22Rv1 (cell line): ENCODE measurements around the gene SMCHD1.
"Not testable (repeated sequence)": the region's sequence is repeated elsewhere in the genome, so short reads cannot be mapped to it uniquely, and the experiment has no call there.

Experiments used
- H3K27ac ChIP-seq: fragments of 450-650 bp; 2 replicates; pipeline ENCODE4 v1.5.1; 2017
- ZFX ChIP-seq: fragments of 450-650 bp; IDR thresholded peaks from 2 replicates; pipeline ENCODE4 v1.6.1; 2017; ENCODE audit warnings: antibody characterized with exemption, borderline replicate concordance
- TF ChIP-seq, protein P1 (sequence below): fragments of 450-650 bp; IDR thresholded peaks from 2 replicates; pipeline ENCODE4 v1.5.1; 2017; ENCODE audit warnings: mild to moderate bottlenecking

The SMCHD1 gene

DNA sequence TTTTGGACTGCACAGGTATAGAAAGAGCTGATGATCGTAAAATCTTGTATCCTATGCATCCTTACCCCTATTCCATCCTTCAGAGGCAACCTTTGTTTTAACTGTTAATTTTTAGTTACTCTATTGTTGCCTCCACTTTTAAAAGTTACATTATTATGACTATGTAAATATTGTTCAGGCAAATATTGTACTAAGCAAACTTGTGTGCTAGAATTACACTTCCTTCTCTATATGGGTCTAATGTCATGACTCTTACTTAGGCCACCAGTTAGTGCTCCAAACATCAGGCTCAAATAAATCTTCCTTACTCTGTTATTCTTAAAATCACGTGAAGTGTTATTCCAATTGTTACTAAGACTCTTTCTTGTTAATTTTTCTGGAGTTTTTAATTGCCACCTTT lies 143.8 kb downstream of the SMCHD1 start:
- H3K27ac ChIP-seq = peak overlapping the region; percentile 28
- TF ChIP-seq, protein P1, sequence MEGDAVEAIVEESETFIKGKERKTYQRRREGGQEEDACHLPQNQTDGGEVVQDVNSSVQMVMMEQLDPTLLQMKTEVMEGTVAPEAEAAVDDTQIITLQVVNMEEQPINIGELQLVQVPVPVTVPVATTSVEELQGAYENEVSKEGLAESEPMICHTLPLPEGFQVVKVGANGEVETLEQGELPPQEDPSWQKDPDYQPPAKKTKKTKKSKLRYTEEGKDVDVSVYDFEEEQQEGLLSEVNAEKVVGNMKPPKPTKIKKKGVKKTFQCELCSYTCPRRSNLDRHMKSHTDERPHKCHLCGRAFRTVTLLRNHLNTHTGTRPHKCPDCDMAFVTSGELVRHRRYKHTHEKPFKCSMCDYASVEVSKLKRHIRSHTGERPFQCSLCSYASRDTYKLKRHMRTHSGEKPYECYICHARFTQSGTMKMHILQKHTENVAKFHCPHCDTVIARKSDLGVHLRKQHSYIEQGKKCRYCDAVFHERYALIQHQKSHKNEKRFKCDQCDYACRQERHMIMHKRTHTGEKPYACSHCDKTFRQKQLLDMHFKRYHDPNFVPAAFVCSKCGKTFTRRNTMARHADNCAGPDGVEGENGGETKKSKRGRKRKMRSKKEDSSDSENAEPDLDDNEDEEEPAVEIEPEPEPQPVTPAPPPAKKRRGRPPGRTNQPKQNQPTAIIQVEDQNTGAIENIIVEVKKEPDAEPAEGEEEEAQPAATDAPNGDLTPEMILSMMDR = no peak
- no peak for TF ChIP-seq ZFX

DNA sequence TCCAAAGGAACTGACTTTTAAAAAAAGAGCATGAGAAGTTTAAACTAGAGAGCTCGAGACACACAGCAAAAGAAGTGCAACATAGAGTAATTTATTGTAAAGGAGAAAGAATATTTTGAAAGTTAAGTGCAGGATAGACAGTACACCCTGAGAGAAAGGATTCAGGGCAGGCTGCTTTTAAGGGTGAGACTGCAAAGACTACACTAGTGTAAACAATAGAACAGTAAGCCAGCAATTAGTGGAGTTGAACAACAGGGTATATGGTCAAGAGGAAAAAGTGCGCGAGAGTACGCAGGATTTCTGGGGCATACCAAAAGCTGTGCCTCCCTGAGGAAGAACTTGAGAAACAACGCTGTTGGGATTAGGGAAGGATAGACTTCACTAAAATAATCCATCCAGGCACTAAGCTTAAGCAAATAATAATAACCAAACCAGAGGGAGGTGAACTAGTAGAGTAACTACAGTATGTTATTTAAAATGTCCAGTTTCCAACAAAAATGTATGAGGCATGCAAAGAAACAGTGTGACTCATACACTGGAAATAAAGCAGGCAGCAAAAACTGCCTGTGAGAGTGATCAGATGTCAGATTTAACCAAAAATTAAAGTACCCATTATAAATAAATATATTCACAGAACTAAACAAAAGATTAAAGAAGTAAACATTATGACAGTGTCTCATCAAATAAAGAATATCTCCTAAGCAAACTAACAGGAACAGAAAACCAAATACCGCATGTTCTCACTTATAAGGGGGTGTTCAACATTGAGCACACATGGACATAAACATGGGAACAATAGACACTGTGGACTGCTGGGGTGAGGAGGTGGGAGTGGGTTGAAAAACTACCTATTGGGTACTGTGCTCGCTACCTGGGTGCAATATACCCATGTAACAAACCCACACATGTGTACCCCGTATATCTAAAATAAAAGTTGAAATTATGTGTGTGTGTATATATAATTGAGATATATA lies 150.7 kb downstream of the SMCHD1 start:
- TF ChIP-seq ZFX = no peak
- TF ChIP-seq, protein P1 = no peak
- peak overlapping the region; percentile 25 for H3K27ac ChIP-seq

DNA sequence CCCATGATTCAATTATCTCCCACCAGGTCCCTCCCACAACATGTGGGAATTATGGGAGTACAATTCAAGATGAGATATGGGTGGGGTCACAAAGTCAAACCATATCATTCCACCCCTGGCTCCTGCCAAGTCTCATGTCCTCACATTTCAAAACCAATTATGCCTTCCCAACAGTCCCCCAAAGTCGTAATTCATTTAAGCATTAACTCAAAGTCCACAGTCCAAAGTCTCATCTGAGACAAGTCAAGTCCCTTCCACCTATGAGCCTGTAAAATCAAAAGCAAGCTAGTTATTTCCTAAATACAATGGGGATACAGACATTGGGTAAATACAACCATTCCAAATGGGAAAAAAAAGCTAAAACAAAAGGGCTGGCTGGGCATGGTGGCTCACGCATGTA lies 153.1 kb downstream of the SMCHD1 start:
- H3K27ac ChIP-seq = not testable (repeated sequence)

DNA sequence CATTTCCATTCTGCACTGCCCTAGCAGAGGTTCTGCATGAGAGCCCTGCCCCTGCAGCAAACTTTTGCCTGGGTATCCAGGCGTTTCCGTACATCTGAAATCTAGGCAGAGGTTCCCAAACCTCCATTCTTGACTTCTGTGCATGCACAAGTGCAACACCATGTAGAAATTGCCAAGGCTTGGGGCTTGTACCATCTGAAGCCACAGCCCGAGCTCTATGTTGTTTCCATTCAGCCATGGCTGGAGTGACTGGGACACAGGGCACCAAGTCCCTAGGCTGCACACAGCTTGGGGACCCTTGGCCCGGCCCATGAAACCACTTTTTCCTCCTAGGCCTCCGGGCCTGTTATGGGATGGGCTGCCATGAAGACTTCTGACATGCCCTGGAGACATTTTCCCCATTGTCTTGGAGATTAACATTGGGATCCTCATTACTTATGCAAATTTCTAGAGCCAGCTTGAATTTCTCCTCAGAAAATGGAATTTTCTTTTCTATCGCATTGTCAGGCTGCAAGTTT lies 154.2 kb downstream of the SMCHD1 start:
- H3K27ac ChIP-seq = not testable (repeated sequence)

DNA sequence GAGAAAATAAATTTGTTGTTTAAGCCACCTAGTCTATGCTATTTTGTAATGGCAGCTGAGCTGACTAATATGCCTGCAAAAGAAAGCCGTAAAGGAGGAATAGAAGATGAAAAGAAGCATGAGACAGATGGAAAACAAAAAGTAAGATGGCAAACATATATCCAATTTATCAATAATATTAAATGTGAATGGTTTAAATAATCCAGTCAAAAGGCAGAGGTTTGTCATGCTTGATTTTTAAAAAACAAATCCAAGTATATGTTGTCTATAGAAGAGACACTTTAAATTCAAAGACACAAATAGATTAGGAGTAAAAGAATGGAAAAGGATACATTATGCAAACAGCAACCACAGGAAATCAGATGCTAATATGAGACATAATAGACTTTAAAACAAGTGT lies 155.9 kb downstream of the SMCHD1 start:
- H3K27ac ChIP-seq = no peak overlapping the region
- TF ChIP-seq, protein P1 = no peak
- no peak for TF ChIP-seq ZFX

DNA sequence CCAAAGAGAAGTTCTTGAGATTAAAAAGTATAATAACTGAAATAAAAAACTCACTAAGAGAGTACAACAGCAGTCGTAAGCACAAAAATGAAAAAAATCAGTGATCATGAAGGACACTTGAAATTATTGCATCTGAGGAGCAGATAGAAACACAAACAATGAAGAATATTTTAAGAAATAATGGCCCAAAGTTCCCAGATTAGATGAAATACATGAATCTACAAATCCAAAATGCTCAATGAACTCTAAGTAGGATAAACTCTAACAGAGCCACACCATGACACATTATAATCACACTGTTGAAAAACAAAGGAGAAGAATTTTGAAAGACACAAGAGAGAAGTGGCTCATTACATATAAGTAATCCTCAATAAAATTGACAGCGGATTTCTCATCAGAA lies 159.4 kb downstream of the SMCHD1 start:
- TF ChIP-seq, protein P1 = no peak
- no peak for TF ChIP-seq ZFX
- H3K27ac ChIP-seq = no peak overlapping the region

DNA sequence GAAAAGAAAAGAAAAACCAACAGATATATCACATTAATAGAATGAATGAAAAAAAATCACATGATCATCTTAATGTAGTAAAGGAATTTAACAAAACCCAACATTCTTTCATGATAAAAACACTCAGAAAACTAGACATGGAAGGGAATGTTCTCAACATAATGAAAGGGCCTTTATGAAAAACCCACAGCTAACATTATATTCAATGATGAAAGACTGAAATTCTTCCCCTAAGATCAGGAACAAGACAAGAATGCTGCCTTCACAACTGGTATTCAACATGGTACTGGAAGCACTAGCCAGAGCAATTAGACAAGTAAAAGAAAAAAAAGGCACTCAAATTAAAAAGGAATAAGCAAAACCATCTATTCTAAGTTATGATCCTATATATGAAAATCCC lies 162.8 kb downstream of the SMCHD1 start:
- no peak overlapping the region for H3K27ac ChIP-seq

DNA sequence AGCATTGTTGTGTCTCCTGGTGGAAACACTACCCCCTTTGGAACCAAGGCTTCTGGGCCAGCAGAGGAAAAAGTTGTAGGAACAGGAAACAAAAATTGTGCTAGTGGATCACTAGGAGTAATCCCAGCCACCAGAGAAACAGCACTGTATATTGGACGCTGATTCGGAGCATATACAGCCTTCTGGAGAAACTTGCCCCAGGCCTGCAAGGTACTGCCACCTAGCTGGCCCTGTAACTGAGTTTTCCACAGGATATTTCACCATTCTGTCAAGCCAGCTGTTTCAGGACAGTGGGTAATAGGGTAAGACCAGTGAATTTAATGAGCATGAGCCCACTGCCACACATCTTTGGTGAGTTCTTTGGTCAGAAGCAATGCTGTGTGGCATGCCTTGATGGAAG lies 166.2 kb downstream of the SMCHD1 start:
- no peak for TF ChIP-seq ZFX
- TF ChIP-seq, protein P1 = no peak
- H3K27ac ChIP-seq = no peak overlapping the region

More for the DNA sequence above, 162.8 kb downstream of the SMCHD1 start:
- no peak for TF ChIP-seq ZFX
- TF ChIP-seq, protein P1 = no peak
